Suppressor macrophage (primary cell): Measurements from ENCODE around the gene MAPK7.
"Not testable (repeated sequence)": the region's sequence is repeated elsewhere in the genome, so short reads cannot be mapped to it uniquely, and the experiment has no call there.

Source experiments
- DNase-seq, 4 experiments: peaks; one replicate each; pipeline ENCODE4 v3.0.0-alpha.2; 2020 to 2022

The MAPK7 gene

GRCh38 chr17:19343256-19343630, 35.1 kb upstream of the MAPK7 start:
- no peak for DNase-seq

GRCh38 chr17:19343671-19344151, 34.6 kb upstream of the MAPK7 start:
- no peak for DNase-seq

GRCh38 chr17:19344311-19345066, 33.8 kb upstream of the MAPK7 start:
- DNase-seq, result no peak

GRCh38 chr17:19345067-19345460, 33.2 kb upstream of the MAPK7 start:
- no peak for DNase-seq

- no peak for DNase-seq
Measured at GRCh38 chr17:19345486-19346350, 32.6 kb upstream of the MAPK7 start.

- no peak for DNase-seq
Measured at GRCh38 chr17:19346351-19347255, 31.7 kb upstream of the MAPK7 start.

- DNase-seq, result no peak
Measured at GRCh38 chr17:19347323-19348080, 30.8 kb upstream of the MAPK7 start.

- DNase-seq, result no peak
Measured at GRCh38 chr17:19348081-19348650, 30.1 kb upstream of the MAPK7 start.

- no peak for DNase-seq
Measured at GRCh38 chr17:19348806-19349205, 29.5 kb upstream of the MAPK7 start.

- not testable (repeated sequence) for DNase-seq
Measured at GRCh38 chr17:19353401-19353800, 24.9 kb upstream of the MAPK7 start.

GRCh38 chr17:19354748-19355147, 23.6 kb upstream of the MAPK7 start:
- no peak for DNase-seq

- DNase-seq, result no peak
Measured at GRCh38 chr17:19357351-19357750, 20.9 kb upstream of the MAPK7 start.

- DNase-seq, result no peak
Measured at GRCh38 chr17:19357761-19358160, 20.5 kb upstream of the MAPK7 start.

- no peak for DNase-seq
Measured at GRCh38 chr17:19359151-19359550, 19.1 kb upstream of the MAPK7 start.

- no peak for DNase-seq
Measured at GRCh38 chr17:19359856-19360255, 18.4 kb upstream of the MAPK7 start.

GRCh38 chr17:19360772-19361171, 17.5 kb upstream of the MAPK7 start:
- no peak for DNase-seq

- no peak for DNase-seq
Measured at GRCh38 chr17:19361326-19361725, 17.0 kb upstream of the MAPK7 start.

- DNase-seq, result no peak
Measured at GRCh38 chr17:19361944-19362276, 16.4 kb upstream of the MAPK7 start.

GRCh38 chr17:19362277-19363113, 15.8 kb upstream of the MAPK7 start, which contains the start of gene B9D1:
B9D1 (minus strand) TSS chr17:19362723; CDS start chr17:19362569, 154 bp downstream.
- peak; percentile 93 to 97 (median 95) for DNase-seq

GRCh38 chr17:19363114-19363438, 15.2 kb upstream of the MAPK7 start:
- no peak for DNase-seq
